Astrocyte (in vitro differentiated cells and primary cell): ENCODE data around the gene SPINT1. TPM values are rescaled to one million over a fixed set of nuclear protein-coding genes. Genes with fewer than 3 reads are reported as not detected.

Source experiments
- DNase-seq: peaks from one replicate; pipeline ENCODE4 v3.0.0-alpha.2; 2010; ENCODE audit warnings: low read depth
- FAIRE-seq: peaks from 2 replicates; lab custom pipeline; 2011; peaks lifted over from hg19 to GRCh38; lab: Jason Lieb, UNC
- H2AFZ ChIP-seq: 2 replicates; pipeline ENCODE4 v1.6.0; 2012; ENCODE audit warnings: low read depth, low read length, inconsistent platforms
- H3K27ac ChIP-seq: 2 replicates; pipeline ENCODE4 v1.5.1; 2011; ENCODE audit warnings: low read depth, low read length, inconsistent platforms
- H3K27me3 ChIP-seq: 2 replicates; pipeline ENCODE4 v1.6.0; 2011; ENCODE audit warnings: low read length, inconsistent platforms; ENCODE audit not compliant: insufficient read depth
- H3K36me3 ChIP-seq: 2 replicates; pipeline ENCODE4 v1.5.1; 2011; ENCODE audit warnings: low read length, inconsistent platforms; ENCODE audit not compliant: insufficient read depth
- H3K4me1 ChIP-seq: 2 replicates; pipeline ENCODE4 v1.5.1; 2011; ENCODE audit warnings: low read length, inconsistent platforms; ENCODE audit not compliant: insufficient read depth
- H3K4me2 ChIP-seq: 2 replicates; pipeline ENCODE4 v1.6.0; 2012; ENCODE audit warnings: low read length, inconsistent platforms
- H3K4me3 ChIP-seq: 2 replicates; pipeline ENCODE4 v1.5.1; 2011; ENCODE audit warnings: low read depth, mild to moderate bottlenecking, low read length, inconsistent platforms; ENCODE audit not compliant: insufficient read depth
- H3K79me2 ChIP-seq: 2 replicates; pipeline ENCODE4 v1.6.0; 2012; ENCODE audit warnings: mild to moderate bottlenecking, low read length, inconsistent platforms; ENCODE audit not compliant: insufficient read depth
- H3K9ac ChIP-seq: 2 replicates; pipeline ENCODE4 v1.6.0; 2012; ENCODE audit warnings: mild to moderate bottlenecking, low read length, inconsistent platforms
- H3K9me3 ChIP-seq: 2 replicates; pipeline ENCODE4 v1.5.1; 2012; ENCODE audit warnings: low read depth, mild to moderate bottlenecking, low read length, inconsistent platforms; ENCODE audit not compliant: insufficient read depth
- H4K20me1 ChIP-seq: 2 replicates; pipeline ENCODE4 v1.6.0; 2012; ENCODE audit warnings: low read length, inconsistent platforms; ENCODE audit not compliant: insufficient read depth
- H3K27ac Mint-ChIP-seq: one replicate; pipeline ENCODE4 v1.8.0; 2021; ENCODE audit warnings: mild to moderate bottlenecking, mixed read lengths; ENCODE audit not compliant: unreplicated experiment
- H3K27me3 Mint-ChIP-seq: one replicate; pipeline ENCODE4 v1.8.0; 2021; ENCODE audit warnings: low read depth, mixed read lengths; ENCODE audit not compliant: unreplicated experiment
- H3K36me3 Mint-ChIP-seq: one replicate; pipeline ENCODE4 v1.8.0; 2021; ENCODE audit warnings: low read depth, mixed read lengths; ENCODE audit not compliant: unreplicated experiment
- H3K4me1 Mint-ChIP-seq: one replicate; pipeline ENCODE4 v1.8.0; 2021; ENCODE audit warnings: low read depth, mixed read lengths; ENCODE audit not compliant: unreplicated experiment
- H3K4me3 Mint-ChIP-seq: one replicate; pipeline ENCODE4 v1.8.0; 2021; ENCODE audit warnings: mild to moderate bottlenecking, moderate library complexity, mixed read lengths; ENCODE audit not compliant: unreplicated experiment
- H3K9me3 Mint-ChIP-seq: one replicate; pipeline ENCODE4 v1.8.0; 2021; ENCODE audit warnings: mild to moderate bottlenecking, mixed read lengths; ENCODE audit not compliant: unreplicated experiment
- EZH2 ChIP-seq: IDR thresholded peaks from 2 replicates; pipeline ENCODE4 v1.6.1; 2012; ENCODE audit warnings: mild to moderate bottlenecking, low read length, inconsistent platforms; ENCODE audit not compliant: insufficient read depth
- total RNA-seq: library from RNA; stranded (reverse); gene quantifications from 2 replicates; pipeline ENCODE4 v1.2.1, GENCODE V29; 2021
- TF ChIP-seq, protein P1 (sequence below): IDR thresholded peaks from 2 replicates; pipeline ENCODE4 v1.5.1; 2011; ENCODE audit warnings: low read depth, mild to moderate bottlenecking, inconsistent platforms, low read length, moderate library complexity; ENCODE audit not compliant: insufficient read depth

Gene SPINT1
- total RNA-seq, 1 donor from 2014 or later: 40.3 TPM

GRCh38 chr15:40821195-40821594, 22.7 kb upstream of the SPINT1 start:
- H3K27me3 Mint-ChIP-seq: no peaks in the 10 kb centered on the region
- H3K4me3 ChIP-seq: no peak overlapping the region
- no peak for FAIRE-seq
- no peaks in the 10 kb centered on the region for H4K20me1 ChIP-seq
- H3K27ac Mint-ChIP-seq: no peak overlapping the region
- no peak overlapping the region for H3K27ac ChIP-seq
- peaks cover 5% of the 10 kb centered on the region for H3K4me1 Mint-ChIP-seq
- no peak for DNase-seq
- no peaks in the 10 kb centered on the region for H3K9me3 Mint-ChIP-seq
- H3K79me2 ChIP-seq: no peaks in the 10 kb centered on the region
- H3K36me3 Mint-ChIP-seq: no peaks in the 10 kb centered on the region
- H3K4me3 Mint-ChIP-seq: no peak overlapping the region
- H2AFZ ChIP-seq: no peak overlapping the region
- no peaks in the 10 kb centered on the region for H3K4me1 ChIP-seq
- H3K27me3 ChIP-seq: no peaks in the 10 kb centered on the region
- TF ChIP-seq, protein P1, sequence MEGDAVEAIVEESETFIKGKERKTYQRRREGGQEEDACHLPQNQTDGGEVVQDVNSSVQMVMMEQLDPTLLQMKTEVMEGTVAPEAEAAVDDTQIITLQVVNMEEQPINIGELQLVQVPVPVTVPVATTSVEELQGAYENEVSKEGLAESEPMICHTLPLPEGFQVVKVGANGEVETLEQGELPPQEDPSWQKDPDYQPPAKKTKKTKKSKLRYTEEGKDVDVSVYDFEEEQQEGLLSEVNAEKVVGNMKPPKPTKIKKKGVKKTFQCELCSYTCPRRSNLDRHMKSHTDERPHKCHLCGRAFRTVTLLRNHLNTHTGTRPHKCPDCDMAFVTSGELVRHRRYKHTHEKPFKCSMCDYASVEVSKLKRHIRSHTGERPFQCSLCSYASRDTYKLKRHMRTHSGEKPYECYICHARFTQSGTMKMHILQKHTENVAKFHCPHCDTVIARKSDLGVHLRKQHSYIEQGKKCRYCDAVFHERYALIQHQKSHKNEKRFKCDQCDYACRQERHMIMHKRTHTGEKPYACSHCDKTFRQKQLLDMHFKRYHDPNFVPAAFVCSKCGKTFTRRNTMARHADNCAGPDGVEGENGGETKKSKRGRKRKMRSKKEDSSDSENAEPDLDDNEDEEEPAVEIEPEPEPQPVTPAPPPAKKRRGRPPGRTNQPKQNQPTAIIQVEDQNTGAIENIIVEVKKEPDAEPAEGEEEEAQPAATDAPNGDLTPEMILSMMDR: no peak
- TF ChIP-seq EZH2: no peak
- no peaks in the 10 kb centered on the region for H3K9me3 ChIP-seq
- no peaks in the 10 kb centered on the region for H3K36me3 ChIP-seq
- H3K9ac ChIP-seq: no peak overlapping the region
- no peak overlapping the region for H3K4me2 ChIP-seq

DNA sequence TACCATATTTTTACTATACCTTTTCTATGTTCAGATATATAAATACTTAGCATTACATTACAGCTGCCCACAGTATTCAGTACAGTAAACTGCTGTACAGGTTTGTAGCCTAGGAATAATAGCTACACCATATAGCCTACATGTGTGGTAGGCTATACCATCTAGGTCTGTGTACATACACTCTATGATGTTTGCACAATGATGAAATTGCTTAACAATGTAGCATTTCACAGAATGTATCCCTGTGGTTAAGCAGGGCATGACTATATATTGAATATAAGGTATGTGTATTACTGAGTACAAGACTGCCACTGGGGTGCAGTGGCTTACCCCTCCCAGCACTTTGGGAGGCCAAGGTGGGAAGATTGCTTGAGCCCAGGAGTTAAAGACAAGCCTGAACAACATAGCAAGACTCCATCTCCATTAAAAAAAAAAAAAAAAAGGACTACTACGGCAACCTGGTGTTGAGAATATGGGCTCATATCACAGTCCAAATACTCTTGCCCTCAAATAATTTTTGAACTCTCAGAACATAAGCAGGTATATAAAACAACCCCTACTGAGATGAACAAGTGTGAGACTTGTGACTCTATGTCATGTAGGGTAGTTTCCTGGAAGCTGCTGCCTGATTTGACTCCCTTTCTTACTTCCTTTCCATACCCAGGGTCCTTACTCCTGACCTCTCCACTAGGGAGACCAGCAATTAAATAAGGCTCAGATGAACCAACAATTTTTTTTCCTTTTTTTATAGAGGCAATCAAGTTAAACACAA, 20.1 kb upstream of the SPINT1 start:
- Mint-ChIP-seq H3K27ac (no peak overlapping the region), H3K4me1 (peaks cover 9% of the 10 kb centered on the region), H3K4me3 (no peak overlapping the region), H3K9me3 (no peaks in the 10 kb centered on the region), H3K36me3 (no peaks in the 10 kb centered on the region), H3K27me3 (peaks cover 3% of the 10 kb centered on the region)
- Histone ChIP-seq H4K20me1 (no peaks in the 10 kb centered on the region), H3K27ac (no peak overlapping the region), H3K79me2 (no peaks in the 10 kb centered on the region), H3K9ac (no peak overlapping the region), H3K27me3 (peaks cover 7% of the 10 kb centered on the region), H3K4me2 (no peak overlapping the region), H2AFZ (no peak overlapping the region), H3K9me3 (no peaks in the 10 kb centered on the region), H3K4me3 (no peak overlapping the region), H3K36me3 (no peaks in the 10 kb centered on the region), H3K4me1 (no peaks in the 10 kb centered on the region)
- TF ChIP-seq EZH2: no peak
- TF ChIP-seq, protein P1: no peak
- FAIRE-seq (no peak), DNase-seq (no peak)
